Upper lobe of left lung (tissue), 6 donors: ENCODE data around the gene IRAG1. TPM values are rescaled to one million over a fixed set of nuclear protein-coding genes. Genes with fewer than 3 reads are reported as not detected.

Experiments used
- ATAC-seq, 2 donors: fragments of 200-7000 bp; cut with Tn5 transposase; one replicate each; pipeline ENCODE4 v1.9.1; 2022; ENCODE audit warnings: mild to moderate bottlenecking in 2 of 2, moderate library complexity in 2 of 2; ENCODE audit not compliant: low FRiP score in 2 of 2
- DNase-seq, 2 donors: peaks; one replicate each; pipeline ENCODE4 v3.0.0-alpha.2; 2019 to 2020
- H3K27ac ChIP-seq, 4 donors: fragments of 200-600 bp; sonication (generic); one replicate each; pipeline ENCODE4 v1.5.1; 2016 to 2019
- H3K27me3 ChIP-seq, 4 donors: fragments of 200-600 bp; sonication (generic); one replicate each; pipeline ENCODE4 v1.5.1; 2017 to 2019
- H3K36me3 ChIP-seq, 4 donors: fragments of 200-600 bp; sonication (generic); one replicate each; pipeline ENCODE4 v1.5.1; 2016 to 2019
- H3K4me1 ChIP-seq, 4 donors: fragments of 200-600 bp; sonication (generic); one replicate each; pipeline ENCODE4 v1.5.1; 2018 to 2019
- H3K4me3 ChIP-seq, 4 donors: fragments of 200-600 bp; sonication (generic); one replicate each; pipeline ENCODE4 v1.5.1; 2017 to 2019; ENCODE audit warnings: mild to moderate bottlenecking in 2 of 4, moderate library complexity in 1 of 4
- H3K9me3 ChIP-seq, 4 donors: fragments of 200-600 bp; sonication (generic); one replicate each; pipeline ENCODE4 v1.5.1; 2018 to 2019
- EP300 ChIP-seq, 4 donors: sonication (generic); formaldehyde crosslinking; IDR thresholded peaks; one replicate each; pipeline ENCODE4 v1.5.1; 2017; ENCODE audit warnings: antibody characterized with exemption in 4 of 4, control low read depth in 2 of 4
- POLR2A ChIP-seq, 4 donors: fragments of 450-650 bp; IDR thresholded peaks; one replicate each; pipeline ENCODE4 v1.5.1; 2016 to 2017; ENCODE audit warnings: antibody characterized with exemption in 4 of 4, mild to moderate bottlenecking in 2 of 4
- POLR2AphosphoS5 ChIP-seq, 2 donors: sonication (generic); formaldehyde crosslinking; IDR thresholded peaks; one replicate each; pipeline ENCODE4 v1.5.1; 2017; ENCODE audit warnings: antibody characterized with exemption in 2 of 2
- WGBS, 2 donors: methylation state at CpG; one replicate each; pipeline ENCODE4 v1.1.5; 2017 to 2018; 5-methylcytosine and 5-hydroxymethylcytosine counted together
- total RNA-seq, 6 donors: library from RNA; depleted of rRNA in 4 of 6; stranded (reverse); fragments of >200 nt in 4 of 6; gene quantifications; one replicate each; pipeline versions ENCODE4 v1.1.0 to v1.2.1, GENCODE V29; 2016 to 2021
- TF ChIP-seq, protein P1 (sequence below), 6 experiments: fragments of 450-650 bp in 4 of 6; fragments of 200-600 bp in 2 of 6; sonication (generic) in 2 of 6; IDR thresholded peaks; one replicate each; pipeline ENCODE4 v1.5.1; 2016 to 2019; ENCODE audit warnings: antibody characterized with exemption in 6 of 6
- donor health status: DM: no; HTN: no; CAD: no; lungs with moderate emphysema.
- donor health status: DM: no; HTN: yes; CAD: no; lungs with severe emphysema.

IRAG1 gene
- total RNA-seq, 6 donors from 2014 or later: 2.4 to 16.3 (median 7.5) TPM

DNA sequence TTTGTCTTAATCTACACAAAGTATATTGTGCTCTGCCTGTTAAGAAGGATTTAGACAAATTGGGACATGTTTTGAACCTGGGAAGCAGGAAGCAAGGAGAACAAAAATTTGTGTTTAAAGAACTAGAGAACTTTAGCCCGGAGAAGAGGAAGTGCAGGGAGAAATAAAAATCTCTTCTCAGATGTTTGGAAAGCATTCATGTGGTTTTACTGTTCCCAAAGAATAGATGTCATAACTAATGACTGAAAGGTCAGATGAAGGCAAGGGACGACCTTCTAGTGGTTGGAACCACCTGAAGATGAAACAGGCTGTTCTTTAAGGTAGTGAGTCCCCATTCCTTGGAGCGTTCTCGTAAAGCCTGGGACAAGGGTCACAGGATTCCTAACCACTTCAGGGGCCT is 38.3 kb downstream of the IRAG1 start:
- Histone ChIP-seq H3K4me3 (no peak overlapping the region), H3K27me3 (no peaks in the 10 kb centered on the region), H3K36me3 (no peaks in the 10 kb centered on the region), H3K4me1 (peaks cover 69 to 91% (median 84%) of the 10 kb centered on the region in 4 donors), H3K27ac (peak overlapping the region in 3 of 4 donors; percentile 17 to 80 (median 46)), H3K9me3 (no peaks in the 10 kb centered on the region)
- WGBS, 2 donors: 55 to 60% methylated on average over 4 of the region's 4 CpGs
- DNase-seq: no peak
- ATAC-seq: no peak
- TF ChIP-seq POLR2AphosphoS5 (IDR thresholded peaks at IDR 0.05) (no peak), POLR2A (IDR thresholded peaks at IDR 0.05) (no peak), EP300 (IDR thresholded peaks at IDR 0.05) (no peak)
- TF ChIP-seq, protein P1, sequence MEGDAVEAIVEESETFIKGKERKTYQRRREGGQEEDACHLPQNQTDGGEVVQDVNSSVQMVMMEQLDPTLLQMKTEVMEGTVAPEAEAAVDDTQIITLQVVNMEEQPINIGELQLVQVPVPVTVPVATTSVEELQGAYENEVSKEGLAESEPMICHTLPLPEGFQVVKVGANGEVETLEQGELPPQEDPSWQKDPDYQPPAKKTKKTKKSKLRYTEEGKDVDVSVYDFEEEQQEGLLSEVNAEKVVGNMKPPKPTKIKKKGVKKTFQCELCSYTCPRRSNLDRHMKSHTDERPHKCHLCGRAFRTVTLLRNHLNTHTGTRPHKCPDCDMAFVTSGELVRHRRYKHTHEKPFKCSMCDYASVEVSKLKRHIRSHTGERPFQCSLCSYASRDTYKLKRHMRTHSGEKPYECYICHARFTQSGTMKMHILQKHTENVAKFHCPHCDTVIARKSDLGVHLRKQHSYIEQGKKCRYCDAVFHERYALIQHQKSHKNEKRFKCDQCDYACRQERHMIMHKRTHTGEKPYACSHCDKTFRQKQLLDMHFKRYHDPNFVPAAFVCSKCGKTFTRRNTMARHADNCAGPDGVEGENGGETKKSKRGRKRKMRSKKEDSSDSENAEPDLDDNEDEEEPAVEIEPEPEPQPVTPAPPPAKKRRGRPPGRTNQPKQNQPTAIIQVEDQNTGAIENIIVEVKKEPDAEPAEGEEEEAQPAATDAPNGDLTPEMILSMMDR (IDR thresholded peaks at IDR 0.05): no peak

GRCh38 chr11:10654811-10655150 is 38.8 kb downstream of the IRAG1 start:
- Histone ChIP-seq H3K4me3 (no peak overlapping the region), H3K27ac (peak overlapping the region in 3 of 4 donors; percentile 17 to 80 (median 46)), H3K36me3 (no peaks in the 10 kb centered on the region), H3K9me3 (no peaks in the 10 kb centered on the region), H3K4me1 (peaks cover 64 to 87% (median 79%) of the 10 kb centered on the region in 4 donors), H3K27me3 (no peaks in the 10 kb centered on the region)
- no peak for DNase-seq
- ATAC-seq: no peak
- WGBS, 2 donors: 77 to 83% methylated on average over 1 of the region's 1 CpG
- TF ChIP-seq POLR2A (IDR thresholded peaks at IDR 0.05) (no peak), EP300 (IDR thresholded peaks at IDR 0.05) (no peak), POLR2AphosphoS5 (IDR thresholded peaks at IDR 0.05) (no peak)
- TF ChIP-seq, protein P1 (IDR thresholded peaks at IDR 0.05): no peak

DNA sequence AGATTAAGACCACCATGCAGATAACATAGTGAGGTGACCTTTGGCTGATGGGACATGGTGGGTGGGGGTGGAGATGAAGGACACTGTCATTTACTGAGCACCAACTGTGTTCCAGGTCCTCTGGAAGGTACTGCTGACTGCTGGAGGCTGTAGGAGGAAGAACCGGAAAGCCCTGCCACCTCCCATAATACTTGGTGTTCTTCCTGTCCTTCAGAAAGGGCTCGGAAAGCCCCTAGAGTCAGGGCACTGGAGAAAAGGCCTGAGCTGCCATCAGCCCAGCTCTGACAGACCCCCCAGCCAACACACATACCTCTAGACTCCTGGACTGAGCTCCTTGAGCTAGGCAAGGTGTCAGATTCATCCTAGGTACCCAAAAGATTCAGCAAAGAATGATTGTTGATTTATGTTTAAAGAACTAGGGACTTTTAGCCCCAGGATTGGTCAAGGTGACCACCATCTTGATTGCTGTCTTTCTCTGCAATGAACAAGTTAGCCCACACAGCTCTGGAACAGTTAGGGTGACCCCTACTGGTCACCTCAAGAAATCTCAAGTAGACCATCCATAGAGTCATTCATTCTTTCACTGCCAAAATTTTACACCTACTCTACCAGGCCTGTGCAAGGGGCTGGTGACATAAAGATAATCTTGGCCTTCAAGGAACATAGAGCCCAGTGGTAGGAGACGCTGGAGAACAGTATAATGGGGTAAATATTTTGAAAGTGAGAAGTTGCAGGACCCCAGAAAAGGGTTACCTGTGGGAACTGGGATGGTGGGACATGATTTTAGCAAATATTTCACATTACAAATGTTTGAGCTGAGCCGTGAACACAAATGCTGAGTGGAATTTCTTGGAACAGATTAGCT is 39.4 kb downstream of the IRAG1 start:
- Histone ChIP-seq H3K27ac (peak overlapping the region in 3 of 4 donors; percentile 32 to 80 (median 78)), H3K9me3 (no peaks in the 10 kb centered on the region), H3K36me3 (no peaks in the 10 kb centered on the region), H3K4me3 (no peak overlapping the region), H3K27me3 (no peaks in the 10 kb centered on the region), H3K4me1 (peaks cover 58 to 81% (median 74%) of the 10 kb centered on the region in 4 donors)
- no peak for TF ChIP-seq EP300 (IDR thresholded peaks at IDR 0.05)
- TF ChIP-seq, protein P1 (IDR thresholded peaks at IDR 0.05): peak; percentile 57 to 78 (median 64)
- DNase-seq (no peak), ATAC-seq (peak; percentile 69 to 77)
- WGBS, 2 donors: 67 to 74% methylated on average over 4 of the region's 4 CpGs

- H3K9me3 ChIP-seq: no peaks in the 10 kb centered on the region
- H3K27ac ChIP-seq: peak overlapping the region; percentile 8 to 78 (median 48)
- no peak overlapping the region for H3K4me3 ChIP-seq
- ATAC-seq (no peak), DNase-seq (no peak)
- peaks cover 49 to 72% (median 65%) of the 10 kb centered on the region in 4 donors for H3K4me1 ChIP-seq
- no peaks in the 10 kb centered on the region for H3K36me3 ChIP-seq
- no peaks in the 10 kb centered on the region for H3K27me3 ChIP-seq
- WGBS, 2 donors: 63 to 67% methylated on average over 2 of the region's 2 CpGs
- TF ChIP-seq, protein P1 (IDR thresholded peaks at IDR 0.05): no peak
- TF ChIP-seq POLR2A (IDR thresholded peaks at IDR 0.05) (no peak), POLR2AphosphoS5 (IDR thresholded peaks at IDR 0.05) (no peak), EP300 (IDR thresholded peaks at IDR 0.05) (no peak)
Observed at GRCh38 chr11:10653261-10653660, 40.3 kb downstream of the IRAG1 start.
